Cerebellar cortex (tissue), 1 donor: ENCODE data around the gene RBMY1A1.
"Not testable (repeated sequence)": the region's sequence is repeated elsewhere in the genome, so short reads cannot be mapped to it uniquely, and the experiment has no call there.

ENCODE experiments used
- DNase-seq: peaks from one replicate; pipeline ENCODE4 v3.0.0-alpha.2; 2015; ENCODE audit warnings: low spot score

The RBMY1A1 gene

DNA sequence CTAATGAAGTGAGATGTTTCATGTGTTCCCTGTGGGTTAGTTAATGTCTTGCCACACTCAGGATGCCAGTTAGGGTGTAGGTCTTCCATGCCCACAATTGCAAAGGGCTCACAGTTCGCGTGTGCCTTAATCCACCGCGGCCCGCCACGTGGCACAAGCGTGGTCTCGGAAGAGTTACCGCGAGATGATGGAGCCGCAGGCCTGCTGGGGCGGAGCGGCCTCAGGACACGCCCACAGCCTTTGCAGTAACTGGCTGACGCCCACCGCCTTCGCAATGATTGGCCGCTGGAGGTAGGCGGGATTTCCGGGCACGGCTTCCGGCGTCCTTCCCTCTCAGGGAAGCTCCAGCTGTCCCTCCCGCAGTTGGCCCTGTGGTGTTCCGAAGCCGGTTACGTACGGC is at the start of gene RBMY1A1:
Gene RBMY1A1 (plus strand): TSS at position 301 of the 400 bp plus-strand sequence. CDS start 2,013 bp downstream, outside the sequence.
- DNase-seq: not testable (repeated sequence)

DNA sequence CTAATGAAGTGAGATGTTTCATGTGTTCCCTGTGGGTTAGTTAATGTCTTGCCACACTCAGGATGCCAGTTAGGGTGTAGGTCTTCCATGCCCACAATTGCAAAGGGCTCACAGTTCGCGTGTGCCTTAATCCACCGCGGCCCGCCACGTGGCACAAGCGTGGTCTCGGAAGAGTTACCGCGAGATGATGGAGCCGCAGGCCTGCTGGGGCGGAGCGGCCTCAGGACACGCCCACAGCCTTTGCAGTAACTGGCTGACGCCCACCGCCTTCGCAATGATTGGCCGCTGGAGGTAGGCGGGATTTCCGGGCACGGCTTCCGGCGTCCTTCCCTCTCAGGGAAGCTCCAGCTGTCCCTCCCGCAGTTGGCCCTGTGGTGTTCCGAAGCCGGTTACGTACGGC is 23.6 kb upstream of the RBMY1A1 start, which contains the start of gene RBMY1B:
Gene RBMY1B (plus strand): TSS at position 301 of the 400 bp plus-strand sequence. CDS start 2,013 bp downstream, outside the sequence.
- not testable (repeated sequence) for DNase-seq

GRCh38 chrY:21559316-21559984 is 24.8 kb downstream of the RBMY1A1 start:
- DNase-seq: not testable (repeated sequence)

GRCh38 chrY:21585449-21585848 is 50.8 kb downstream of the RBMY1A1 start:
- no peak for DNase-seq

GRCh38 chrY:21586454-21586853 is 51.8 kb downstream of the RBMY1A1 start:
- DNase-seq: not testable (repeated sequence)

GRCh38 chrY:21592059-21592458 is 57.4 kb downstream of the RBMY1A1 start:
- no peak for DNase-seq

- DNase-seq: not testable (repeated sequence)
Observed at GRCh38 chrY:21596287-21596686, 61.6 kb downstream of the RBMY1A1 start.
